Endothelial cell of umbilical vein (primary cell): ENCODE results near the gene DEPDC1B.

Experiments used
- CTCF ChIP-seq, 2 donors: IDR thresholded peaks; 1 replicate in 1 of 2; 2 replicates in 1 of 2; pipeline ENCODE4 v1.5.1; 2011; ENCODE audit warnings: low read length in 2 of 2, mild to moderate bottlenecking in 2 of 2, moderate library complexity in 2 of 2, control low read depth in 1 of 2, inconsistent platforms in 1 of 2, low read depth in 1 of 2; ENCODE audit not compliant: insufficient read depth in 1 of 2; ENCODE audit errors: extremely low read depth in 1 of 2
- EZH2 ChIP-seq: IDR thresholded peaks from 2 replicates; pipeline ENCODE4 v1.6.1; 2012; ENCODE audit warnings: borderline replicate concordance, low read depth, mild to moderate bottlenecking, moderate library complexity, low read length, inconsistent platforms; ENCODE audit not compliant: severe bottlenecking
- GATA2 ChIP-seq: IDR thresholded peaks from 2 replicates; pipeline ENCODE4 v1.7.0; 2011; ENCODE audit warnings: low read depth, mild to moderate bottlenecking, moderate library complexity, mixed read lengths, low read length; ENCODE audit not compliant: insufficient read length, insufficient read depth
- JUN ChIP-seq: IDR thresholded peaks from 2 replicates; pipeline ENCODE4 v1.6.1; 2011; ENCODE audit warnings: borderline replicate concordance, low read depth; ENCODE audit not compliant: insufficient read length, insufficient read depth
- MAX ChIP-seq: IDR thresholded peaks from 2 replicates; pipeline ENCODE4 v1.6.1; 2011; ENCODE audit not compliant: insufficient read depth, insufficient read length
- MYC ChIP-seq: IDR thresholded peaks from one replicate; pipeline ENCODE4 v1.6.1; 2011; ENCODE audit warnings: mild to moderate bottlenecking, low read depth, low read length
- POLR2A ChIP-seq: IDR thresholded peaks from 2 replicates; pipeline ENCODE4 v1.6.1; 2012; ENCODE audit warnings: low read depth, mild to moderate bottlenecking, control low read depth, low read length
- POLR2AphosphoS5 ChIP-seq: IDR thresholded peaks from 2 replicates; pipeline ENCODE4 v1.6.1; 2012; ENCODE audit warnings: low read depth, mild to moderate bottlenecking, control low read depth, low read length, moderate library complexity; ENCODE audit not compliant: insufficient read depth

GRCh38 chr5:60687927-60688720 lies 11.8 kb downstream of the DEPDC1B start:
- TF ChIP-seq CTCF (IDR thresholded peaks at IDR 0.05; ENCODE audit: extremely low read depth in 1 of 2, insufficient read depth in 1 of 2, low read depth in 1 of 2, low read length in 2 of 2): peak; percentile 28 to 57
- no peak for TF ChIP-seq POLR2AphosphoS5
- TF ChIP-seq EZH2: no peak
- no peak for TF ChIP-seq POLR2A
- TF ChIP-seq JUN: no peak
- no peak for TF ChIP-seq GATA2
- TF ChIP-seq MYC: no peak
- no peak for TF ChIP-seq MAX
